ENCODE measurements around the gene SLC26A2.
"Not testable (repeated sequence)": the region's sequence is repeated elsewhere in the genome, so short reads cannot be mapped to it uniquely, and the experiment has no call there.

SLC26A2 gene

GRCh38 chr5:150001660-150002486 is 41.3 kb downstream of the SLC26A2 start:
- DNase-seq (ENCODE audit: low spot score): peak; percentile 74

GRCh38 chr5:150006318-150006717 is 45.8 kb downstream of the SLC26A2 start:
- no peak for DNase-seq (ENCODE audit: low spot score)

GRCh38 chr5:150007050-150007449 is 46.5 kb downstream of the SLC26A2 start:
- no peak for DNase-seq (ENCODE audit: low spot score)

- no peak for DNase-seq (ENCODE audit: low spot score)
Observed at GRCh38 chr5:150009671-150010387, 49.3 kb downstream of the SLC26A2 start.

- no peak for DNase-seq (ENCODE audit: low spot score)
Observed at GRCh38 chr5:150013931-150014330, 53.4 kb downstream of the SLC26A2 start.

- DNase-seq (ENCODE audit: low spot score): no peak
Observed at GRCh38 chr5:150014456-150014855, 53.9 kb downstream of the SLC26A2 start.

- DNase-seq (ENCODE audit: low spot score): no peak
Observed at GRCh38 chr5:150015415-150015814, 54.9 kb downstream of the SLC26A2 start.

GRCh38 chr5:150016537-150016936 is 56.0 kb downstream of the SLC26A2 start:
- no peak for DNase-seq (ENCODE audit: low spot score)

- no peak for DNase-seq (ENCODE audit: low spot score)
Observed at GRCh38 chr5:150017226-150018005, 56.9 kb downstream of the SLC26A2 start.

GRCh38 chr5:150020249-150020648 is 59.7 kb downstream of the SLC26A2 start:
- DNase-seq (ENCODE audit: low spot score): no peak

GRCh38 chr5:150021491-150022157 is 61.1 kb downstream of the SLC26A2 start:
- peak; percentile 55 for DNase-seq (ENCODE audit: low spot score)

GRCh38 chr5:150022158-150022531 is 61.6 kb downstream of the SLC26A2 start:
- DNase-seq (ENCODE audit: low spot score): no peak

- DNase-seq (ENCODE audit: low spot score): no peak
Observed at GRCh38 chr5:150022681-150023080, 62.1 kb downstream of the SLC26A2 start.

GRCh38 chr5:150023136-150023535 is 62.6 kb downstream of the SLC26A2 start:
- DNase-seq (ENCODE audit: low spot score): no peak

- DNase-seq (ENCODE audit: low spot score): no peak
Observed at GRCh38 chr5:150024346-150024984, 63.9 kb downstream of the SLC26A2 start.

GRCh38 chr5:150026682-150027172 is 66.2 kb downstream of the SLC26A2 start:
- no peak for DNase-seq (ENCODE audit: low spot score)

- DNase-seq (ENCODE audit: low spot score): not testable (repeated sequence)
Observed at GRCh38 chr5:150028047-150028446, 67.5 kb downstream of the SLC26A2 start.

GRCh38 chr5:150033334-150033733 is 72.8 kb downstream of the SLC26A2 start:
- DNase-seq (ENCODE audit: low spot score): no peak

- DNase-seq (ENCODE audit: low spot score): no peak
Observed at GRCh38 chr5:150034662-150035061, 74.1 kb downstream of the SLC26A2 start.

- no peak for DNase-seq (ENCODE audit: low spot score)
Observed at GRCh38 chr5:150035139-150035895, 74.8 kb downstream of the SLC26A2 start.

GRCh38 chr5:150036513-150036912 is 76.0 kb downstream of the SLC26A2 start:
- DNase-seq (ENCODE audit: low spot score): no peak

All from iPS-NIHi11 (cell line).